ENCODE measurements around the gene RHOU.
"Not testable (repeated sequence)": the region's sequence is repeated elsewhere in the genome, so short reads cannot be mapped to it uniquely, and the experiment has no call there.

Gene RHOU

DNA sequence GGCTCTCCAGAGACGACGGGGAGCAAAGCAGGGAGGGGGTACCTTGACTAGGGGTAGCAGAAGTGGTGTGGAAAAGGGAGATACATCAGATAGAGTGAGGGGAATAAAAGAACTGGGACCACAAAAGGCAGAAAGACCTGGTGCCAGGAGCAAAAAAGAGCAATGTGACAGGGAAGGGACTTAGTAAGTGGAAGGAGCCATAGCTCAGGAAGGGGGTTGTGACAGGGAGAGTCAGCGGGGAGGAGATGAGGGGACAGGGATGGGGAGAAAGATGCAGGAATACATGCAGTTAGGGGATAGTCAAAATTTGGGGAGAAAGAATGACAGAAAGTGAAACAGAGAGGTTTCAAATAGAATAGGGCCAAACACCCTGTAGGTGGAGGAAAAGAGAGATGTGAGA lies 20.5 kb downstream of the RHOU start:
- no peak for DNase-seq (ENCODE audit: low read depth in 2 of 3, low spot score in 2 of 3)

DNA sequence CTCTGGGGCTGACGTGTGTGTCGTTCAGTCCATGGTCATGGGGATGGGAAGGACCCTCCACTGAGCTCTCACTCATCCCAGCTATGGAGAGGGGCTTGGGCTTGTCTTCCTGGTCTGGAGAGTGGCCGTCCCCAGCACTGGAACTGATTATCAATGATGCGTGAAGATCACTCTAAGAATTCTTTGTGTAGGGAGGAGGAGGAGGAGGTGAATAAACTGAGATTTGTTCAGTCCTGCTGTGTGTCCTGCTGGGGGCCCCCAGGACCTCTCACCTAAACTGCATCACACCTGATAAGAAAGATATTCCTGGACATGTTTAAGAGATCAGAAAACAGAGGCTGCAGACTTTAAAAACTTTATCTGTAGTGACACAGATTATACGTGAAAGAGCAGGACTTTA lies 21.2 kb downstream of the RHOU start:
- no peak for DNase-seq (ENCODE audit: low read depth in 2 of 3, low spot score in 2 of 3)

DNA sequence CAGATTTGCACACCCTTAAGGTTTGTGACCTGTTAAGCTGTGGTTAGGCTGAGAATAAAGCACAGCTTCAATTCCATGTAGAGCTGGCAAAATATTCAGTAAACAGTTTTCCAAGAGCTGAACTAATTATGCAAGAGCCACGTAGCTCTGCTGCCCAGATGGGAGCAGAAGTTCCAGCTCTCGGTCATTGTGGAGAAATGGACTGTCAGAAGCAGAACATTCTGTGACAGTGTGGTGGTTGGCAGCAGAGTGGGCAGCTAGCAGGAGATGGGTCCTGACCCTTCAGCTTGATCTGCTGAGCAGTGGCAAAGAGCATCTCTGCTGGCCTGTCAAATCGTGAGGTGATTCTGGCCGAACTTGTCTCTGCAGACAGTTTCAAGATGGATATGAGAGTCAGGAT lies 23.2 kb downstream of the RHOU start:
- no peak for DNase-seq (ENCODE audit: low read depth in 2 of 3, low spot score in 2 of 3)

DNA sequence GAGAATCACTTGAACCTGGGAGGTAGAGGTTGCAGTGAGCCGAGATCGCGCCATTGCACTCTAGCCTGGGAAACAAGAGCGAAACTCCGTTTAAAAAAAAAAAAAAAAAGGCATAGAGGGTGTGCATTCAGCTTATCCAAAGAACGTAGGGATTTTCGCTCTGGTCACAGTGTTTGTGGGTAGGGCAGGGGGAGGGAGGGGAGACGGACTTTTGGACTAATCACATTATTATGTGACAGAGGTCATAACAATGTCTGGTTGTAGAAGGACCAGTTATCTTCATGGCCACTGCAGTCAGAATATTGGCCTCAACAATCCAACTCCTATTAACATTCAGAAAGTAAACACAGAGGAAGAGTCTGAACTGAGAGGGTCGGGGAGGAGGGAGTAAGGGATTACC lies 25.7 kb downstream of the RHOU start:
- DNase-seq (ENCODE audit: low read depth in 2 of 3, low spot score in 2 of 3) = no peak

DNA sequence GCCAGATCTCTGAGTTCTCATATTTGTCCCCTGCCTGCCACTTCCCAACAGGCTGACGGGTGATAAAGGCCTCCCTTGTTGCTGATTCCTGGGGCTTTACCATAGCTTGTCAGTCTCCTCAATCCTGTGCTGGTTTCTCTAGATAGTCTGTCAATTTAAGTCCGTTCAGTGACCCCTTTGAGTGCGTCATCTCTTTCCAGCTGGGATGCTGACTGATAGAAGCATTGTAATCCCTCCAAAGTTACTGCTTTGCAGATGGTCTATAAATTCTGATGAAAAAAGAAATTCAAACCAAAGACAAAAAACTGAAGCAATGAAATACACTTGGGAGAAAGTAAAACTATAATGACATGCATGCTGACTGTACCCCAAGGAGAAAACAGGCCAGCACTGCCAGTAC lies 28.3 kb downstream of the RHOU start:
- no peak for DNase-seq (ENCODE audit: low read depth in 2 of 3, low spot score in 2 of 3)

DNA sequence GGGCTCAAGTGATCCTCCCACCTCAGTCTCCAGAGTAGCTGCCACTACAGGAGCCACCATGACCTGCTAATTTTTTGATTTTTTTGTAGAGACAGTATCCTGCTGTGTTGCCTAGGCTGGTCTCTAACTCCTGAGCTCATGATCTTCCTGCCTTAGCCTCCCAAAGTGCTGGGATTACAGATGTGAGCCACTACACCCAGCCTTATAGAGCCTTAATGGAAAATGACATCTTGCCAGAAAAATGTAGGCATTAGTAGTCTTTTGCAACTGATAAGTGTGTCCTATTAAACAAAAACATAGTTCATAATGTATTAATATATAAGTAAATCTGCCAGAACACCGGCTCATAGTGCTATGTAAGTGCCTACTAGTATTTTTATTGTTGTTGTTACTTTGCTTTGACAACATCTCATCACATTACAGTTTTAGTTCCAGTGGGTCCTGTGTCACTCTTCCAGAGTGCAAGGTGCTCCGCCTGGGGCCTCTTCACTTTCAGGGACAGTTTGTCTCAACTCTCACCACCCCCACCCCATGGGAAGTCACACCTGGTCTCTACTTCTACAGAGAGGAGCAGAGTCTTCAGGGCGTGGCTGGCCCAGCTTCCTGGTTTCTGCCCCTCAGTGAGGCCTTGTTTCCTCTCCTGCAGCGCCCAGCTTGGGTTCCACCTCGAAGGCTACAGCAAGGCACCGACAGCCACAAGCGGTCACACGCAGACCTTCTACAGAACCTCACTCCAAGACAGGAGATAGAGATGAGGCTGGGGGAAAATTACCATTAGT lies 30.1 kb downstream of the RHOU start:
- no peak for DNase-seq (ENCODE audit: low read depth in 2 of 3, low spot score in 2 of 3)

DNA sequence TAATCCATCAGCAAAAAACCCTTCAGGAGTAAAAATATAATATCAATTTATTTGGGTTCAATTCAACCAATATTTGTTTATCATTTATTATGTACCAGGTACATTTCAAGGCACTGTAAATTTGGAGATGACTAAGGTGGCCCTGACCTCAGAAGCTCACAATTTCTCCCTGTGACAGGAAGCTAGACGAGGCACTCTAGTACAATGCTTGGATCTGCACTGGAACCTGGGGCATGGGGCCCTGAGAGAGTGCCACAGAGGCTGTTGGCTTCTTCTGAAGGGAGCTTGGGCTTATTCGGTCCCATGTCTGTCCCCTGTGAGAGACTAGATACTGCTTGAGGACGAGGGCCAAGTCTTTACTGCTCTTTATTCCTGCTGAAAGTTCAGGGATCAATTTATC lies 31.5 kb downstream of the RHOU start:
- no peak for DNase-seq (ENCODE audit: low read depth in 2 of 3, low spot score in 2 of 3)

DNA sequence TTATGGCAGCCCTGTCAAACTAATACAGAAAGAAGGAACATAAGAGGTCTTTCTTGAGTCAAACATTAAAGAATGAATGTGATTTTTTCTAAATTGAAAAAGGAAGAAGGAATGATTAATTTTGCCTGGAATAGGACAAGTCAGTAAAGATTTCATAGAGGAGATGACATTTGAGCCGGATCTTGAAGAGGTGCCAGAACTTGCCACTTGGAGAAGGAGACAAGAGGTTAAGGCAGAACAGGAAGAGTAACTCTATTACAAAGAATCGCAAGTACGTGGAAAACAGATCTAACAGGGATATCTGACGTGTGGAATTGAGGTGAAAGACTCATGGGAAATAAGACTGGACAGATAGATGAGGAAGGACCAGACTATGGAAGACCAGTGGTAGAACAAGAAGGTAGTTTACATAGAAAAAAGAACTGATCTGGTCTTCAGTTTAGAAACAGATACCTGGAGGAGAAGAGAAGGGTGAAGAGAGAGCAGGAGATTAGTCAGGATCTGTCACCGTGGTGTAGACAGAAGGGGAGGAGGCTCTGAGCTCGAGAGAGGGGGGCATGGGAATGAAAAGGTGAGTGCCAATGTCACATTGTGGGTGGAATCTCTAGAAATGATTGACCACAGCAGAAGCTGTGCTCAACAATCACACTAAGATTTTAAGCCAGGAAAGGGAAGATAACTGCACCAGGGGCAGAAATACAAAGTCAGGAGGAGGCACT lies 32.5 kb downstream of the RHOU start:
- DNase-seq (ENCODE audit: low read depth in 2 of 3, low spot score in 2 of 3) = no peak

DNA sequence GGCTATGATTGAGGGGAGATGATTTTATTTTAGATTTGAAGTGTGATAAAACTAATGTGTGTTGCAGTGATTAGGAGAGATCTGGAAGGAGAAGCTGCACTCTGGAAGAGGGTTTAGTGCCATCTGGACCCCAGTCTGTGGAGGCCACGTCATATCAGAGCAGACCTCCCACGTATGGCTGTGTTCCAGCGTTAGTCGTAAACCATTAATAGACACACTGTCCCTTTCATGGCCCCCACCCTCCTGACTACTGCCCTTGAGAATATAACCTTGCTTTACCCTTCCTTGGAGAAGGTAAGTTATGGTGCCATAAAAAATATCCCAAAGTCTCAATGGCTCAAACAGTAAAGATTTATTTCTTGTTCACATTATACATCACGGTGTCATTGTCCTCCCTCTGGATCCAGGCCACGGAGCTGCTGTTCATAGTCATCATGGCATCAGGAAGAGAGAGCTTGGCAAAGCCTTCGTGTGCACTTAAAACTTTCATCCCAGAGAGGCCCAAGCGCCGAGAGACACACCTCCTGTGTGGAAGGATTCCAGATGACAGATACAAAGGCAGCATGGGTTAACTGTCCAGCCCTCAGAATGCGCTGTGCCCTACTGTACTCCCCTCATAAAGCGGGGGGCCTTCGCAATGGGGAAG lies 33.2 kb downstream of the RHOU start:
- no peak for DNase-seq (ENCODE audit: low read depth in 2 of 3, low spot score in 2 of 3)

DNA sequence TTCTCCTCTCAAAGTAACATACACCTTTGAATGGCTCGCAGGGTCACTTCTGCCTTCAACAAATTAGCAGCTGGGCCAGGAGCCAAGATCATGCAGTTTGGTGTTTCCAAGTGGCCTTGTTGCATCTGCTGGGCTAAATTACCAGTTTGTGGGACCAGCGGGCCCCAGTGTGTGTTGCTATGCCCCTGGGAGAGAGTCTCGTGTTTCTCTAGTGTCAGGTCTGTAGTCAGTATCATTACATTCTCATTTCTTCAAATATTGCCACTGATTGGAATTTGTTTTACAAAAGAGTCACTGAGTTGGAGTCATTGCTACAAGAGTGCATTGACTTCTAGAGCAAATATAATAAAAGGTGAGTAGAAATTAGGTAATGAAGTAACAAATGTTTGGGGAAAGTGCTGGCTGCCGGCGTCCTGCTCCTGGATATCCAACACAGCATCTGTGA lies 35.5 kb downstream of the RHOU start:
- no peak for DNase-seq (ENCODE audit: low read depth in 2 of 3, low spot score in 2 of 3)

DNA sequence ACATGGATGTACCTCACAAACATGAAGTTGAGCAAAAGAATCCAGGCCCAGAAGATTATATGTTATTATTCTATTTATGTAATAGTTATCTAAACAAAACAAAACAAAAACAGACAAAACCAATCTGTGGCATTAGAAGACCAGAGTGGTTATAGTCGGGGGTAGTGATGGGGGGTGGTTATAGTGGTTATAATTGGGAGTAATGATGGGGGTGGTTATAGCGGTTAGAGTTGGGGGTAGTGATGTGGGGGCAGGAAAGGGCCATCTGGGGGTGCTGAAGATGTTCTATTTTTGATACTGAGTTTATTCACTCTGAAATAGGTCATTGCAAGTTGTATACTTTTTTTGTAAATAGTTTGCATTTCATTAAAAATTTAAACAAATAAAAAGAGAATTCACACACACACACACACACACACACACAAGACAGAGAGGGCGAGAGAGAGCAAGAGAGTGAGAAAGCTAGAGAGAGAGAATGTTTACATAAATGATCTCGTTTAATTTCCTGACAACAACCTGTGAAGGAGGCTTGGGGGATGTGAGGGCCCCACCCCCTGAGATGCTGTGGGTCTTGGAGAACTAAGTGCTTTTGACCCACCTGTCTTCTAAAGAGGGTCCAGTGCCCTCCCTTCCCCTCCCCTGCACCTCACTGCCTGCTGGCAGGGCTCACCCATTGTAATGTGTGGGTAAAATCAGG lies 37.4 kb downstream of the RHOU start:
- DNase-seq (ENCODE audit: low read depth in 2 of 3, low spot score in 2 of 3) = no peak

DNA sequence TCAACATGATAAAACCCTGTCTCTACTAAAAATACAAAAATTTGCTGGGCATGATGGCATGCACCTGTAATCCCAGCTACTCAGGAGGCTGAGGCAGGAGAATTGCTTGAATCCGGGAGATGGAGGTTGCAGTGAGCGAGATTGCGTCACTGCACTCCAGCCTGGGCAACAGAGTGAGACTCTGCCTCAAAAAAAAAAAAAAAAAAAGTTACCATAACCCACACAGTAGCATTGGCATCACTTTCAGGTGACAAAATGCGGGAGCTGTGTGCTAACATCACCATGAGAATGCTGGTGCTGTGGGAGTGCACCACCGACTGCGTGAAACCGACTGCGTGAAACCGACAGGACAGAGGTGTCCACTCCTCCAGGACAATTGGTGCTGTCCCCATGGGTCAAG lies 40.7 kb downstream of the RHOU start:
- not testable (repeated sequence) for DNase-seq (ENCODE audit: low read depth in 2 of 3, low spot score in 2 of 3)

DNA sequence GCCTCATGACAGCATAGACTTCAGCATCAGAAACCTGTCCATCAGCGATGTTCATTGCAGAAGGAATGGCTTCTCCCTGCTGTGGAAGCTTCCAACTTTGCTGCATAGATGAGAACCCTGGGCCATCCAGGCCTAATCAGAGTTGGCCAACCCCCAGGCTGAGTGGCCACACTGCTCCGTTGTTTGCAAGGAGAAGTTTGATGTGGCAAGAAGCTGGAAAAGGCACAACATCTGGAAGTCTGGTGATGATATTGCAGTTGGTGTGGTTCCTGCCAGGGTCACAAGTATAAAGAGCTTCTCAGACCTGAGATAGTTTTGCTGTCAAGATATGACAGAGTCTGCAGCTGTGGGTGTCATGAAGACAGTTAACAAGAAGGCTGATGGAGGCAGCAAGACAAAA lies 41.2 kb downstream of the RHOU start:
- DNase-seq (ENCODE audit: low read depth in 2 of 3, low spot score in 2 of 3) = no peak

DNA sequence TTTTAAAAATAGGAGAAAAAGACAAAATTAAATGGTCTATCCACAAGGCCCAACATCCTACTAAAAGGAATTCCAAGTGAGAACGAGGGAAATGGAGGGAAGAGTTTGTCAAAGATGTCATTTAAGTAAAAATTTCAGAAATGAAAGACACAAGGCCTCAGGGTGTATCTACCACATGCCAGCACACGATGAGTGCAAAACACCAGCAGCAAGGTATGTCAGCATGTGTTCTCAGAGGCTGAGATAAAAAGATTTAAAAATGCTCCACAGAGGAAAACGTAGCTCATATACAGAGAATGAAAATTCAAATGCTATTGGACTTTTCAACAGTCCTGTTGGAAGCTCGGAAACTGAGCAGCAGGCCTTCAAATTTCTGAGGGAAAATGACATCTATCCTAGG lies 42.0 kb downstream of the RHOU start:
- DNase-seq (ENCODE audit: low read depth in 2 of 3, low spot score in 2 of 3) = no peak

DNA sequence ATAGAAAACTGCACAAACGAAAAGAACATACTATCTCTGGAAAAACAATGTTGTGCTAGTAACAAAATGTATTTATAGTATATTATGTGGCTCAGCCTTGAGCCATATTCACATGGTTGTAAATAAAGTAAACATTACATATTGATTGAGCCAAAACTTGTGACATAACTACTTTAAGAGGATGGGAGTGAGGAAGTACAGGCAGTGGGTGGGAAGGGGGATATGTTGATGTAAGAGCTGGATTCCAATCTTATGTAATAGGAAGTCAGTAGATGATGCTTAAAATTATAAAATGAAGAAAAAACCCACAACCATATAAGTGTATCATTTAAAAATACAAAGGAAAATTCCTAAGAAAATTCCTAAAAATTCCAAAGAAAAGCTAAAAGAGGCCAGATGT lies 42.7 kb downstream of the RHOU start:
- DNase-seq (ENCODE audit: low read depth in 2 of 3, low spot score in 2 of 3) = no peak

DNA sequence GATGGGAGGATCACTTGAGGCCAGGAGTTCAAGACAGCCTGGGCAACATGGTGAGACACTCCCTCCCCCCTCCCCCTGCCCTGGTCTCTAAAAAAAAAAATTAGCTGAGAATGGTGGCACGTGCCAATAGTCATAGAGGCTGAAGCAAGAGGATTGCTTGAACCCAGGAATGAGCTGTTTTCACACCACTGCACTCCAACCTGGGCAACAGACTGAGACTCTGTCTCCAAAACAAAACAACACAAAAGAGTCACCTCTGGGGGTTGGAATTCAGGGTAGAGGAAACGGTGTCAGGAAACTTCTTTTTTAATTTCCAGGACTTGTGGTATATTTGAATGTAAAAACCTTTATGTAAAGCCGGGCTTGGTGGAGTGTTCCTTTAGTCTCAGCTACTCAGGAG lies 43.2 kb downstream of the RHOU start:
- DNase-seq (ENCODE audit: low read depth in 2 of 3, low spot score in 2 of 3) = no peak

DNA sequence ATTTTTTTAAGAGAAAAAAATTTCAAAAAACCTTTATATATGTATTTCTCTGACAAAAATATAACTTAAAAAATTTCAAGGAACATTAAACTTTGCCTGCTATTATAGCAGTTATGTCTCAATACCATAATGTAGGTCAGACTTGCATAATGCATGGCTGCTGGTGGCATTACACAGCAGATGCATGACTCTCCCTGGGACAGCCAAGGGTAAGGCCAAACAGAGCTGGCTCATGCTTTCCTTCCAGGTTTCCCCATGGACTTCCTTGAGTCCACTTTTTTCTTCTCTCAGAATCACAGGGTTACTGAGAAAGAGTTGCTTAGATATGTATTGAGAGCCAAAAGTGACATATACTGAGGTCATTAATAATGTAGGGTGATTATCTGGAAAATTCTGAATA lies 43.7 kb downstream of the RHOU start:
- DNase-seq (ENCODE audit: low read depth in 2 of 3, low spot score in 2 of 3) = no peak

DNA sequence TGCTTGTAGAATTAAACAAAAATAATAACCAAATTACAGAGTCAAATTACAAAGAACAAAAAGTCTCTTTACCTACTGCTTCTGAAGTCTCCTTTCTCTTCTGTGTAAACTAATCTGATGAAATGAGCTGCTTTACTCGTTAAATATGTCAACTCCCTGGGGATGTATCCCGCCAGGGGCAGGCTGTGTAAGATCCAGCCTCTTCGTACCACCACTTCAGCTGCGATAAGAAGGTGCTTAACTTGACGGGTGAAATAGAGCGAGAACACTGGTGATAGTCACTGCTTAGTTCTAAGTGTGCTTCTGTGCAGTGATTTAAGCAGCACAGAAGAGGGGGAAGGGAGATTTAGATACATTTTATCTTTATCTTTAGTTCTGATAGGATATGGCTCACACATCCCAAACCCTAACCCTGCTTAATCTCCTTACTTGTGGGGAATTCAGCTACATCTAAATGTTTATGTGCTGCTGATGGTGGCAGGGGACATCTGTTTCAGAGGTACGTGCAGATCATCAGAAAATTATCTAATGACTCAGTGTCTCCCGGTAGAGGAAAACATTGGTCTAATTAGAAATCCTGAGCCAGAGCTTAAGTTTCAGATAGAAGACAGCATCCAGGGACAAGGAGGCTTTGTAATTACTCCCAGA lies 46.0 kb downstream of the RHOU start:
- no peak for DNase-seq (ENCODE audit: low read depth in 2 of 3, low spot score in 2 of 3)

DNA sequence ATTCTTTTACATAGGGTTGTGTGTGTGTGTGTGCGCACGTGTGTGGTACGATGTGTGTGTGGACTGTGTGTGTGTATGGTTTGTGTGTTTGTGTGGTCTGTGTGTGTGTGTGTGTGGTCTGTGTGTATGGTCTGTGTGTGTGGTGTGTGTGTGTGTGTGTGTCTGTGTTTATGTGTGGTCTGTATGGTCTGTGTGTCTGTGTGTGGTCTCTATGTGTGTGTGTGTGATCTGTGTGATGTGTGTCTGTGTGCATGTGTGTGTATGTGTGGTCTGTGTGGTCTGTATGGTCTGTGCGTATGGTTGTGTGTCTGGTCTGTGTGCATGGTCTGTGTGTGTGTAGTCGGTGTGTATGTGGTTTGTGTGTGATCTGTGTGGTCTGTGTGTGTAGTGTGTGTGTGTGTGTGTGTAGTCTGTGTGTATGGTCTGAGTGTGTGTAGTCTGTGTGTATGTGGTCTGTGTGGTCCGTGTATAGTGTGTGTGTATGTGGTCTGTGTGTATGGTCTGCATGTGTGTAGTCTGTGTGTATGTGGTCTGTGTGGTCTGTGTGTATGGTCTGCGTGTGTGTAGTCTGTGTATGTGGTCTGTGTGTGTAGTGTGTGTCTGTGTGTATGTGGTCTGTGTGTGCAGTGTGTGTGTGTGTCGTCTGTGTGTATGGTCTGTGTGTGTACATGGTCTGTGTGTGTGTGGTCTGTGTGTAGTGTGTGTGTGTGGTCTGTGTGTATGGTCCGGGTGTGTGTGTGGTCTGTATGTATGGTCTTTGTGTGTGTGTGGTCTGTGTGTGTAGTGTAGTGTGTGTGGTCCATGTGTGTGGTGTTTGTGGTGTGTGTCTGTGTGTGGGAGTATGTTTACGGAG lies 46.8 kb downstream of the RHOU start:
- no peak for DNase-seq (ENCODE audit: low read depth in 2 of 3, low spot score in 2 of 3)

DNA sequence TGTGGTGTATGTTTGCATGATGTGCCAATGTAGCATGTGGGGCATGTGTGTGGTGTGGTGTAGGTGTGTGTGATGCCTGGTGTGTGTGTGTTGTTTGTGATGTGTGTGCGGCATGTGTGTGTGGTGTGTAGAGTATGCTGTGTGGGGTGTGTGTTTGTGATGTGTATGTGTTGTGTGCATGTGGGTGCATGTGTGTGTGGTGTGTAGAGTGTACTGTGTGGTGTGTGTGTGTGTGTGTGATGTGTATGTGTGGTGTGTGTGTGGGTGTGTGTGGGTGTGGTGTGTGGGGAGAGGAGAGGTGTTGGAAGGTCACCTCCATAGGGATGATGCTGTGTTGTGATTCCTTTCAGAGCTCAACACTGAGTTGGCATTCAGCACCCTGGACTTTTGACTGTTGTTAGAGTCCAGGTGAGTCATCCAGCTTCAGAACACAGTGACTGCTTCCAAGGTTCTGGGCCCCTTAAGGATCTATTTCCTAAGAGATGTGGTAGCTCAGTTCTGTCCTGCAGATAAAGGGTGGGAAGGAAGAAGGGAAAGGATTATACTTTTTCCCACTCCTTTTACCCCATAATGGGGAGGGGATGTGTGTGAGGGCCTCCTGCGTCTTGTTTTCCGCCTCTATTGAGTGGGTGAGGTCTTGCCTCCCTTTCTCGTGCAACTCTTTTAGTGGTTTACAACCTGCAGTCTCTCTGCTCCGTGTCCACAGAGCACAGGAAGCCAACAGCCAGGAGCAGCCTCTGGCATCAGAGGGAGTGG lies 47.6 kb downstream of the RHOU start:
- DNase-seq (ENCODE audit: low read depth in 2 of 3, low spot score in 2 of 3) = no peak

All from activated CD8-positive, alpha-beta memory T cell treated with anti-CD3 and anti-CD28 coated beads for 48 hours (primary cell).